ENCODE data around the gene CFAP58.
"Not testable (repeated sequence)": the region's sequence is repeated elsewhere in the genome, so short reads cannot be mapped to it uniquely, and the experiment has no call there.

The CFAP58 gene

DNA sequence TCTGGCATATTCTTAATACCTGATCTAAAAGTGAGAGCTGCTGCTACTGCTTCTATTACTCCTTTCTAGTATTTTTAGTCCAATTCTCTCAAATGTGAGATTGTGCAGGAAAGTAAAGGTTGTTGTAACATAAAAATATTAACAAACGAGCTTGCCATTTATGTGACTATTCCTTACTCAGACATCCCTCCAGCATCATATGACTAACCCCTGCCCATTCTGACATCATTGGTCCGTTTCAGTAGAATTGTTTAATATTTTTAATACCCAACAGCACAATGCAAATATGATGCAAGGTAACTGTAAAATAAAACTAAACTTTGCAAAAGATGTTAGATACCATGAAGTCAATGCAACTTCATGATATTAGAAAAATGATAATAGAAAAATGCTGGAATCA is 83.6 kb downstream of the CFAP58 start:
- DNase-seq (ENCODE audit: low spot score), result no peak

DNA sequence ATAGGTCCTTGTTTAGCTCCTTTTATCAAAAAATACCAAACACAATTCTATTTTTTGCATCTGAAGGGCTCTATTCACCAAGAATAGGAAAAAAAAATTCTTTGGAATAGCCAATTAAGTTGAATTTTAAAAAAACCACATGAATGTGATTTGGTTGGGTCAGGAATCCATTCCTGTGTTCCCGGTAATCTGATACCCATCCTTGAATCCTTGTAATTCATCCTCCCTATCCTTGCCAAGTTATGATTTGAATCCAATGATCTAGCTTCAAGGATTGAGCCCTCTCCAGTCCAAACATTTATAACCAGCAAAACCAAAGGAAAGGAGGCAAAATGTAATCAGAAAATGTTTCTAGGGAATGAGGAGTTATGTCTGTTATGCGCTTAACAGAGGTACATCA is 86.6 kb downstream of the CFAP58 start:
- no peak for DNase-seq (ENCODE audit: low spot score)

DNA sequence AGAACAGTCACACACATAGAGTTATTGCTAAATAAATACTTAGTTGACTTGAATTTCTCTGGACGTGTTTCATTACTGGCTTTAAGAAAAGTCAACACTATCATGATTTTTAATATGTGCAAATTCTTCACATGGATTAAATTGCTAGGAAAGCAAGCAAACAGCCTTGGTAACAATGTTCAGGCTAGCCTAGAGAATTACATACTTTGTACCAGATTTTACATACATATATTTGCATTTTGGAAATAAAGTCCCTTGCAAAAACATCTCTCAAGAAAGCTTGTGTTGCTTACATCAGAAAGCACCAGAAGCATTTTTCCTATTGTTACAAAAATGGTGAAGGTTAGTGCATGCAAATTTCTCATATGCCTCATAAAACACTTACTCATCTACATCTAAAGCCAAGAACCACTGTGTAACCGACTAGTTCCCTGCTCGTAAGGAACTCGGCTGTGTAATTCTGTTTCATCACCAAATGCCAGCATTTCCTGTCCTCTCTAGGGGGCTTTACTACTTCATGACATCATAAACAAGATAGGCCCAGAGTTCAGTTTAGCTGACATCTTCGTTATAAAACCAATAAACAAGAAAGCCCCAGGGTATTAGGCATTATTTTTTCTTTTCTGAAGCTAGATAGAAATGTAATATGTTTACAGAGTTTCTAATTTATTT is 87.8 kb downstream of the CFAP58 start:
- no peak for DNase-seq (ENCODE audit: low spot score)

DNA sequence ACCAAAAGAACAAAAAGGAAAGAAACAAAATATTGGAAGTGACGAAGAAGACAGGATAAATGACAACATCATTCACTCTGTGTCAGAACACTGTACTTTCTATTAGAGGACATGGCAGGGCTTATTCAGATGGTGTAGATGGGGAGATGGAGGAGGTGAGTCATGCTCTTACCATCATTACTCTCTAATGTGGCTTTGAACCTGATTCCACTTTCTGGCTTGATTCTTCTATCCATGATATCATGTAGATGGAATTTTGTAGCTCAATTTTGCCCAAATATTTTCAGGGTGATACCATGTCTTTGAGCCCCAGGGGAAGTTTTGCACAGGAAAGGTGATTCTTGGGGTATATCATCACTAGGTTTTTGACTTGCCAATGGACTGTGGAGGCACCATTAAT is 91.7 kb downstream of the CFAP58 start:
- DNase-seq (ENCODE audit: low spot score), result no peak

DNA sequence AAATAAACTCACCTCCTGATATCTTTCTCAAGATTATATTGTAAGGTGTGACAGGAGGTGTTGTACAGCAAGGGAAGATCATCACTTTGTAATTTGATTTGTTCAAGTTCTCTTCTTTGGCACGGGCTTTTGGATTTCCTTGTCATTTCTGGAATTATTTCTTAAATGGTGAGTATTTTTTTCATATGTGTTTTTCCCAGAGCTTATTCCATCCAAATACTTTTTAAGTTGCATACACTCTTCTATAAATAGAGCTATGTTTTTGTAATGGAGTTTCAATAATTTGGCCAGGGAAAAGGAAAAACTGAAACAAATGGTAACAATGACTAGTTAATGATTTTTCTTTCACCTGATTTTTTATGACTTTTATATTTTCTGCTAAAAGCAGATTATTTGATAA is 92.5 kb downstream of the CFAP58 start:
- no peak for DNase-seq (ENCODE audit: low spot score)

DNA sequence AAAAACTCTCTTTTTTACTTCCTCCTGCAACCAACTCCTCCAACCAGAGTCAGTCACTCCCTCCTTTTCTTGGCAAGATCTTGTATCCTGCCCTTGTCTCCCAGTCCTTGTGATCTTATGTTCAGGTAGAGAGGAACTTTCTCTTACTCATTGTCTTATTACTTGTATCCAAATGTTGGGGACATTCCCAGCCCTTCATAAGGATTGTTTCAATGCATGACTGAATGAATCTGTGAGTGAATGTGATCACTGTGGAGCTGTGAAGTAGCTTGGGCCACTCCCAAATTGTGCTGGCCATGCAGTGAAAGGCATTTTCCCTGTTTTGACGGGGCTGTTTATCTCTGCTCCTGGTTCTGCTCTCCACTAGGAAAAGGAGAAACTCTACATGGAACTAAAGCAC is 93.7 kb downstream of the CFAP58 start:
- DNase-seq (ENCODE audit: low spot score), result no peak

DNA sequence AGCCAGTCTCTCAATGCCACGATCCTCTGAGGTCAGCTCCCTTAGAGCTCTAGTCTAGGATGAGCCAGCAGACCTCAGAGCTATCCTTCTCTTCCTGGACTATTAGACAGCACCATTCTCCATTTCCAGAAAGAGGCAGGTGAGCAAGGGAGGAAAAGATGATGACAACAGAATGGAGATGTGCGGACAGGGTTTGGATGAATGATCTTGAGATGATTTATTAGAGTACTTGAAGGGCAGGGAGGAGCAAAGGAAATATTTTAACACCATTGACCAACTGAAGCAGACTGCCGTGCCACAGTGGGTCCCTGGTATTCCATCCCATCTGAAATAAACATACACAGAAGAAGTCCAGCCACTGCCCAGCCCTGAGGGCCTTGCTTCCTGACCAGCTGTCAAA is 94.3 kb downstream of the CFAP58 start:
- DNase-seq (ENCODE audit: low spot score), result no peak

DNA sequence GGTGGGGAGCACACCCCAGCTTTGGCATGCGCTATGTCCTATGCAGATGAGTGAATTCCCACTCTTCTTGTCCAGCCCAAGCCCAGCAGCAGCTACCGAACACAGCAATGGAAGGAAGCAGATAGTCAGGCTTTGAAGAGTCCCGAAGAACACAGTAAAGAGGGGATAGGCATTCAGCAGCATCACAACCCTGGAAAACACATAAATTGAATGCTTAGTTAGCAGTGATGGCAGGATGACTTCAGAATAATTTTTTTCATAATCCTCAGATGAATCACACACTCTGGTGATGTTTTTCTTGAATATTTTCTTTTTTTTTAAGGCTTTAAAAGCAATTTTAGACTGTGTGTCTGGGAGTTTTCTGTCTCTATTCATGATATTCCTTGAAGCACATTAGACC is 95.8 kb downstream of the CFAP58 start:
- DNase-seq (ENCODE audit: low spot score), result no peak

DNA sequence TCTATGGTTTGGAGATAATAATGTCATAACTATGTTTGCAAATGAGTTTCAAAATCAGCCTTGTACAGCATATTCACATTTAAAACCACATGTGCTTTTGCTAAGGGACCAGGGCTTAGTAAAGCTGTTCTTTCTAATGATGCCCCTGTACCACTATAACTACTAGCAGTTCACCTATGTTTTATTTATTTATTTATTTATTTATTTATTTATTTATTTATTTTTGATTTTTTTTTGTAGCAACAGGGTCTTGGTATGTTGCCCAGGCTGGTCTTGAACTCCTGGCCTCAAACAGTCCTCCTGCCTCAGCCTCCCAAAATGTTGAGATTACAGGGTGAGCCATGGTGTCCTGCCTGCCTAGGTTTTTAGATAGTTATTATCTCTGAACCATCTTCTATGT is 96.9 kb downstream of the CFAP58 start:
- no peak for DNase-seq (ENCODE audit: low spot score)

DNA sequence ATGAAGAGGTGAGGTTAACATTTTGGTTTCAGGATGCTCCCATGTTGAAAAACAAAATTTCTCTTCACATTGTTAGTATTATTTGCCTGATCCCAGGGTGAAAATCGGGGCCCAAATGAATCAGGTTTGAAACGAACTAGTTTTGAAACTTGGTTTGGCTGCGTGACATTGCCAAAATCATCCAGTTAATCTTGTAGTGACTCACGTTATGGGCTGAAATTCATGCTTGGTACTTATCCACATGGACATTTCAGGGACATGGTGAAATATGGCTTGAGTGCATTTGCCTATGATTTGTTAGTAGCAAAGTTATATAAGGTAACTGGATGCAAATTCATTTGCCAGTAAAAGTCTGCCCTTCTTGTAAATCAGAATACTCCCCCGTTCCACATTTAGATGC is 97.3 kb downstream of the CFAP58 start:
- DNase-seq (ENCODE audit: low spot score), result no peak

DNA sequence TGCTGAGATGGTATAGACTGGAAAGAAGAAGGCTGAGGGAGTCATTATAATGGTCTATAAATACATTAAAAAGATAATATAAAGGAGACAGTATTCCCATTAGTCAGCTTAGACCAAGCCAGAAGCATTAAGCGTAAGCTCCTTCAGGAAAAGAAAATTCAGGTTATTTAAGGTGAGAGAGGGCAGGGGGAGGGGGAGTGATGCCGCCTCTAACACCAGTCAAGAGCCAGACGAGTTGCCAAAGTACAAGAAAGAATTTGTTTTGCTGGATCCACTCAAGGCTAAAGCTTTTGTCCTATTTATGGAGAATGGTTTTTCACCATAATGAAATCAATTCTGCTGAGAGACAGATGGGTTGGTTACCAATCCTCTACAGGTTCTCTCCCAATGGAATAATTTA is 99.3 kb downstream of the CFAP58 start:
- no peak for DNase-seq (ENCODE audit: low spot score)

DNA sequence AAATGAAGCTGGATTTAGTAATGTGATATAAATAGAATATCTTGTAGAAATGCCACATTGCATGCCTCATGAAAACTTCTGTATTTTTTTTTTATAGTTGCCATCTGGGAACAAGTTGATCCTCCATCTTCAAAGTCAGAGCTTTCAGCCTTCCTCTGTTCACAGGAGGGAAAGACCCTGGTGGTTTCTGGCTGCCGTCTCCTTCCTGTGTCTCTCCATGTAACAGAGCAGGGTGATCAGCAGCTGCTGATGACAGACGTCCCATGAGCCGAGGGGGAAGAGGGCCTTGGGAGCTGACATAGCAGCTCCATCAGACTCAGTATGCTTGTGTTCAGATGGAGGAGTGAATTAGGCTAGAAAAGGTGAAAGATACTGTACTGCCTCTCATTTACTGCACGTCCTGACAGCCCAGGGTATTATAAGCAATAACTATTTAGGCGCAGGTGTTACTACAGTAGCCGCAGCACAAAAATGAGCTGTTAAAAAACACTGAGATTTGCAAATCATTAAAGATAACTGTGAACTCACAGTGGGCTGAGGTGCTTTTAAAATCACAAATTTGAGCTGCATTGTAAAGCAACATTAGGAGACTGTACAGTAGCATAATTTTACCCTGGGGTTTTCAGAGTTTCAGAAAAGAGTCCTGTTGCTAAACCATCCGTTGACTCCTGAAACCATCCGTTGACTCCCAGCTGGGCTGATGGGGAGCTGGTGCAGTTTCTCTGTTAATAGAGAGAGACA is 103.3 kb downstream of the CFAP58 start:
- no peak for DNase-seq (ENCODE audit: low spot score)

DNA sequence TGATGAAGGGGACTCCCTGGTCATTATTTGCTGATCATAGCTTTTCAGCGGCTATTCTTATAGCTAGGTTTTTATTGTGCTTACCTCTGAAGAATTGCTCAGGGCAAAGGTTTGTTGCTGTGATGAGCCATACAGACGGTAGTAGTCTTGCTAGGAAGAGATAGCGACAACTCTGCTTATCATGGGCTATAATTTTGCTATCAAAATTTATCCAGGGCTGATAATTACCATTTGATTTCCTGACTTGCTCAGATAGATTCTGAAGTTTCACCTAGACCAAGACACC is 103.9 kb downstream of the CFAP58 start:
- DNase-seq (ENCODE audit: low spot score), result no peak

DNA sequence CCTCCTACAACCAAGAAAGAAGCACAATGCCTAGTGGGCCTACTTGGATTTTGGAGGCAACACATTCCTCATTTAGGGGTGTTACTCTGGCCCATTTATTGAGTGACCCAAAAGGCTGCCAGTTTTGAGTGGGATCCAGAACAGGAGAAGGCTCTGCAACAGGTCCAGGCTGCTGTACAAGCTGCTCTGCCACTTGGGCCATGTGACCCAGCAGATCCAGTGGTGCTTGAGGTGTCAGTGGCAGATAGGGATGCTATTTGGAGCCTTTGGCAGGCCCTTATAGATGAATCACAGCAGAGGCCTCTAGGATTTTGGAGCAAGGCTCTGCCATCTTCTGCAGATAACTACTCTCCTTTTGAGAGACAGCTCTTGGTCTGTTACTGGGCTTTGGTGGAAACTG is 111.9 kb downstream of the CFAP58 start:
- DNase-seq (ENCODE audit: low spot score), result not testable (repeated sequence)

DNA sequence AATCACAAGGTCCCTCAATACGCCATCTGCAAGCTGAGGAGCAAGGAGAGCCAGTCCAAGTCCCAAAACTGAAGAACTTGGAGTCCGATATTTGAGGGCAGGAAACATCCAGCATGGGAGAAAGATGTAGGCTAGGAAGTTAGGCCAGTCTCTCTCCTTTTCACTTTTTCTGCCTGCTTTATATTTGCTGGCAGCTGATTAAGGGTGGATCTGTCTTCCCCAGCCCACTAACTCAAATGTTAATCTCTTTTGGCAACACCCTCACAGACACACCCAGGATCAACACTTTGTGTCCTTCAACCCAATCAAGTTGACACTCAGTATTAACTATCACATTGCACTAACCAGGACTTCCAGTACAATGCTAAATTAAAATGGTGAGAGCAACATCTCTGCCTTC is 115.2 kb downstream of the CFAP58 start:
- DNase-seq (ENCODE audit: low spot score), result not testable (repeated sequence)

DNA sequence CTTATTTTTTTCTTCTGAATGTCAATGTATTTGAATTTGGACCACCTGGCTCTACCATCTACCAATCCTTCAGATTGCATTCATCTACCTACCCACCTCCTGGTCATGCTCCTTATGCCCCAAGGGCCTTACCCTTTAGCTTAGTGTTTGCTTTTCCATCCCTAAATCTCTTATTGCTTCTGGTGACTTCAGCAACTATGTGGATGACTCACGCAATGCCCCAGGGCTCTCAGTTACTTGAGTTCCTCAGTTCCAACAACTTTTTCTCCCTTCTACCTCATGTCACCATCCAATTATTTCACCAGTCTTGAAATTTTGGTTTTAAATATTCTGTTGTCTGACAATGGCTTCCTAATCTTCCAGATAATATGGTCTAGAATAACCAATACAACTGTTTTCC is 118.9 kb downstream of the CFAP58 start:
- DNase-seq (ENCODE audit: low spot score), result no peak

DNA sequence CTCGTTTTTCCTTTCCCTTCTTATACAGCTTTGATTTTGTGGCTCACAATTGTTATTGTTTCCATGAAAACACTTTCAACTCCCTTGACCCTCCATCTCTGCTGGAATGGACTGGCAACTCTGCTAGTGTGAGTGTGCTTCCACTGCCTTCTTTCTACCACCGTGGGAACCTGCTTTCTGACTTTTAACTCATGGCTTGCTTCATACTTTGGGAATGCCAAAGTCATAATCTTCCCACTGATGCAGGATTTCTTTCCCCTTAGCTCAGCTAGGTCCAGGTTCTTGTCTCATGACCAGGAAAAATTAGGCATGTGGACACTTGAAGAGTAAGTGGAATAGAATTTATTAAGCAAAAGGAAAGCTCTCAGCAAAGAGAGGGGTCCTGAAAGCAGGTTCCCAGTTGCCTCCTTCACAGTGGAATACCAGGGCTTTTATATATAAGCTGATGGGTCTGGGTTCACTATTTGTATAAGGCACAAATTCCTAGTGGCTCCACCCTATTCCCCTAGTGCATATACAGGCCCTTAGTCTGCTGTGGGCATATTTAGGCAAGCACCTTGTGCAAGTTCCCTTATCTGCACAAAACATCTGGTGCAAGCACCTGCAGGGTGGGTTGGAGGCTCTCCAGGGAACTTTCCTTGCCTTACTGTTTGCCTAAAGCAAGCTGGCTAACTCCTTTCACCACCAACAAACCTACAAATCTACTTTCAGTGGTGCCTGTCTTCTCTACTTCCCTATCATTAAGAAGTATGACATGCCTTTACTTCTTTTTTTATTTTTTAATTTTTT is 119.5 kb downstream of the CFAP58 start:
- no peak for DNase-seq (ENCODE audit: low spot score)

DNA sequence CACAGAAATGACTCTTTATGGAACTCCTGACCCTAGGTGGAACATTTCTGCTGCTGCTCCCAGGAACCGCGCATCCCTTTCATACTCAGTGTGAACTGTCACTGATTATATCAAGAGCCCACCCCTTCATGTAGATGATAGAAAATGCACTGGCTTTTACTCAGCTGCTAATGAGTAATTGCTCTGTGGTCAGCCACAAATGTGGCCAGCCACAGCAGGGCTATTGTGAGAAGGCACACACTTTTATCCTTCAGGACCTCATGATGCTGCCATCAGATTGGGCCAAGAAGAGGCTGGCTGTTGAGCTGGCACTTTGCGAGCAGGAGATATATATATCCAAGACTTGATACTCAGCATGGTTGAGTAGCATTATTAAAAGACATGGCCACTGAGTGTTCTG is 124.7 kb downstream of the CFAP58 start:
- no peak for DNase-seq (ENCODE audit: low spot score)

DNA sequence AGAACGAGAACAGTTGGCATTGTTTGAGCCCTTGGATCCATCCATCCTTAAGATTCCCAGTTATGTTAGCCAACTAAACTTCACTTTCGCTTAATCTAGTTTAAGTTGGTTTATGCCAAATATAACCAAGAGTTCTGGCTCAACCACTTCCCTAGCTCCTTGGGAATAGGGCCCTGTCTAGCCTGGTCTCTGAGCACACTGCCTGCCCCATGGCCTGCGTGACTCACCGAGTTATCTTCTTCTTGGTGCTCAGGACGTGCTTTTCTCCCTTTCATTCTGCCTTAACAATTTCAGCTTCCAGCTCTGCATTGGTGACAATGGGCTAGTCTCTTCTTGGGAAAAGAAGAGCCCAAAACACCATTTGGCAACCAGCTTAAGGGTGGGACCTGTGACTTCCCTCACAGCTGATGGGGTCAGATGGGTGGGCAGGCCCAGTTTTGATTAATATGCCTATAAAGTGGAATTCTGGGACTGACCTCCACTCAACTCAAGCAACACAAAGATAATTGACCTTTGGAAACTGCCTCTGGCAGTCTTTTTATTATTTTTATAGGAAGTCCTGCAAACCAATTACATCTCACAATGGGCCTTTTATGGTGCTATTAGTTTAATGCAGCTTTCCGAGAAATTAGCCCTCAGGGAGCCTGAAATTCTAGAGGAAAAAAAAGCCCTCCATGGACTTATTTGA is 126.4 kb downstream of the CFAP58 start:
- no peak for DNase-seq (ENCODE audit: low spot score)

DNA sequence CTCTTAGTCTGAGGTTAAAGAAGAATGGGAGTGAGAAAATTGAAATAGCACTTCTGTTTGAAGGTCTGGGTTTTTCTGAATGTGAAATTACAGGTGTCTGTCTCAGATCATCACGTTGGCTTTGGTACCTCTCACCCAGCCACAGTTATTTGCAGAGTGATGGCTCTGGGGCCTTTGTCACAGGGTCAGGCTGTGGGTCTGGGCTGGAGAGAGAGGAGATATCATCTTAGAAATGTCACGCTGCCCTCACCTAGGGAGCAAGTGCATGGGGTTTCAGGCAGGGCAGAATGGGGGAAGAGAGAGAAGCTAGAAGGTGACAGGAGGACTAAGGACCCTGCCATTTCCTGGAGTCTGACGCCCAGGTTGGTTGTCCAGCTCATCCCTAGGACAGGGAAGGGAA is 127.2 kb downstream of the CFAP58 start:
- DNase-seq (ENCODE audit: low spot score), result no peak

DNA sequence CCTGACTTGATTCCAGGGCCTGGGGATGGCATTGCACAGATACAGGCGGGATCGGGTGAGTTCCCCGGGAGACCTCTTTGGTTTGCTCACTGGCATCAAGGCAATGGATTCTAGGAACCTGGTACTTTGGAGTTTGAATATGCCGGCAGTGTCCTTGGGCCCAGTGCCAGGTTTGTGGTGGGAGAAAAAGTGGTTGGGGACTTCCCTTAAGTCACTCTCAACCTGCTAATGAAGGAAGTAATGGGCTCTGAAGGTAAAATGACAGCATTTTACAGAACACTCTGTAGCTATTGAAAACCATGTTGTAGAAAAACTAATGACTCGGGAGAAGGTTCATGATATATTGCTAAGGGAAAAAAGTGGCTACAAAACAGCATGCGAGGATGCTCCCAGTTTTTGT is 129.9 kb downstream of the CFAP58 start:
- DNase-seq (ENCODE audit: low spot score), result no peak

DNA sequence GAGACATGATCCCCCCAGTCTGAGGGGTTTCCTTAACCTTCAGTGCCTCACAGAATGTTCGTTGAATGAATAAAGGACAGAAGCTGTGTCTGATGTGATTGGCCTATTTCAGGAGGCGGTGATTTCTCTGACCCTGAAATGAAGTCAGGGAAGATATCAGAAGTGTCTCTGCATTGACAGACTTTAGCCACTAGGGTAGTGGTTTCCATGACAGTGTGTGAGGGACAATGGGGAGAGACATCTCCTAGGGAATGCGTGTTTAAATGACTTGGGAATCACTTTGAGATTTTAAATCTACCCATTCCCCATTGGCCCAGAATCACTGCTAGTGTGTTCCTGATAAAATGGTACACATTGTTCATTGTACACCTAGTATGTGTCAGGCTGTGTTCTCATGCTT is 132.0 kb downstream of the CFAP58 start:
- DNase-seq (ENCODE audit: low spot score), result no peak

DNA sequence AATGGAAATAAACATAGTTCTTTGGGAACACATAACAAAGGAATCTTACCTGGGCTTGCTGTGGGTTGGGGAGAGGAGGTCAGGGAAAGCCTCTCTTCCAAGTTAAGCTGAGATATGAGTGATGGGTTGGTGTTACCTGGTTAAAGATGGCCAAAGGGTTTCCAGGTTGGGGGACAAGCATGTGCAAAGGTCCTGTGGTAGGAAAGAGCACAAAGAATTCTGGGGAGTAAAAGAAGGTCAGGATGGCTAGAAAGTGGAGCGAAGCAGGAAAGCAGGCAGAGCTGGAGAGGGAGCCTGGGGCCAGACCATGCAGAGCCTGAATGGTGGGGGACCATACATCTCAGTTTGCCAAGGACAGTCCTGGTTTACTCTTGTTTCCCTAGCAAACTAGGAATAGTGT is 133.2 kb downstream of the CFAP58 start:
- DNase-seq (ENCODE audit: low spot score), result no peak

Data from CD4-positive, alpha-beta T cell treated with Interleukin-15 for 4 hours (primary cell).